Ishikawa (cell line): Measurements from ENCODE around the gene GJE1.
A peak's percentile ranks its signal among the peaks of the same experiment; 100 is the strongest.

ENCODE experiments used
- CEBPB ChIP-seq: IDR thresholded peaks from 2 replicates; pipeline ENCODE4 v1.6.1; 2012
- CREB1 ChIP-seq: IDR thresholded peaks from 2 replicates; pipeline ENCODE4 v1.6.1; 2012; ENCODE audit warnings: low read depth
- EGR1 ChIP-seq: IDR thresholded peaks from 2 replicates; pipeline ENCODE4 v1.6.1; 2012
- EP300 ChIP-seq: IDR thresholded peaks from 2 replicates; pipeline ENCODE4 v1.6.1; 2012; ENCODE audit warnings: borderline replicate concordance
- FOXM1 ChIP-seq: IDR thresholded peaks from 2 replicates; pipeline ENCODE4 v1.6.1; 2012; ENCODE audit warnings: low read depth, borderline replicate concordance
- MAX ChIP-seq: IDR thresholded peaks from 2 replicates; pipeline ENCODE4 v1.6.1; 2012
- NFIC ChIP-seq: IDR thresholded peaks from 2 replicates; pipeline ENCODE4 v1.6.1; 2012
- RAD21 ChIP-seq: IDR thresholded peaks from 2 replicates; pipeline ENCODE4 v1.6.1; 2012; ENCODE audit warnings: low read depth
- REST ChIP-seq: IDR thresholded peaks from 2 replicates; pipeline ENCODE4 v1.6.1; 2012; ENCODE audit warnings: low read depth, mild to moderate bottlenecking
- TAF1 ChIP-seq: IDR thresholded peaks from 2 replicates; pipeline ENCODE4 v1.6.1; 2012; ENCODE audit warnings: low read depth, mild to moderate bottlenecking
- TEAD4 ChIP-seq: IDR thresholded peaks from 2 replicates; pipeline ENCODE4 v1.6.1; 2012
- USF1 ChIP-seq: IDR thresholded peaks from 2 replicates; pipeline ENCODE4 v1.6.1; 2012
- YY1 ChIP-seq: IDR thresholded peaks from 2 replicates; pipeline ENCODE4 v1.6.1; 2012; ENCODE audit warnings: low read depth
- ZBTB7A ChIP-seq: IDR thresholded peaks from 2 replicates; pipeline ENCODE4 v1.6.1; 2012; ENCODE audit warnings: low read depth

- TF ChIP-seq CEBPB (no peak), EP300 (no peak), YY1 (0 out of 2 replicates have a peak, but pooled peaks have one; percentile 25), REST (peak; percentile 97), FOXM1 (no peak), USF1 (no peak), ZBTB7A (no peak), TAF1 (no peak), RAD21 (no peak), MAX (0 out of 2 replicates have a peak, but pooled peaks have one; percentile 47), TEAD4 (0 out of 2 replicates have a peak, but pooled peaks have one; percentile 24), NFIC (no peak), CREB1 (no peak), EGR1 (no peak)
Observed at GRCh38 chr6:142088858-142089216, 43.9 kb upstream of the GJE1 start.
